Mesendoderm (in vitro differentiated cells): ENCODE data around the gene VDAC1.

Experiments
- DNase-seq: peaks from one replicate; pipeline ENCODE4 v3.0.0; 2013
- H2AK5ac ChIP-seq: 2 replicates; pipeline ENCODE4 v1.6.1; 2013; ENCODE audit warnings: low read length, inconsistent platforms
- H2BK120ac ChIP-seq: 2 replicates; pipeline ENCODE4 v1.6.1; 2013; ENCODE audit warnings: low read depth, mild to moderate bottlenecking, low read length, moderate library complexity, mixed read lengths
- H2BK15ac ChIP-seq: replicated peaks from 2 replicates; pipeline ENCODE4 v1.6.1; 2013; ENCODE audit warnings: low read depth, mild to moderate bottlenecking, moderate library complexity
- H2BK5ac ChIP-seq: 2 replicates; pipeline ENCODE4 v1.6.1; 2013; ENCODE audit warnings: low read length, inconsistent platforms
- H3K18ac ChIP-seq: 2 replicates; pipeline ENCODE4 v1.6.1; 2013; ENCODE audit warnings: mild to moderate bottlenecking, low read length, mixed read lengths
- H3K23ac ChIP-seq: one replicate; pipeline ENCODE4 v1.6.1; 2013; ENCODE audit warnings: low read length
- H3K27ac ChIP-seq: 2 replicates; pipeline ENCODE4 v1.5.1; 2013; ENCODE audit warnings: low read depth, mild to moderate bottlenecking, inconsistent platforms, low read length, moderate library complexity
- H3K27me3 ChIP-seq: 2 replicates; pipeline ENCODE4 v1.6.1; 2013; ENCODE audit warnings: low read length, control low read depth, mild to moderate bottlenecking, inconsistent platforms; ENCODE audit not compliant: insufficient read depth, poor library complexity
- H3K36me3 ChIP-seq: 2 replicates; pipeline ENCODE4 v1.6.1; 2013; ENCODE audit warnings: low read length, inconsistent platforms; ENCODE audit not compliant: control insufficient read depth, insufficient read depth
- H3K4ac ChIP-seq: one replicate; pipeline ENCODE4 v1.6.1; 2013; ENCODE audit warnings: low read depth, mild to moderate bottlenecking, low read length, moderate library complexity
- H3K4me1 ChIP-seq: 2 replicates; pipeline ENCODE4 v1.6.1; 2013; ENCODE audit warnings: low read depth, low read length, inconsistent platforms; ENCODE audit not compliant: control insufficient read depth
- H3K4me2 ChIP-seq: 2 replicates; pipeline ENCODE4 v1.6.1; 2013; ENCODE audit warnings: low read length
- H3K4me3 ChIP-seq: 2 replicates; pipeline ENCODE4 v1.5.1; 2013; ENCODE audit warnings: mild to moderate bottlenecking, low read length
- H3K56ac ChIP-seq: one replicate; pipeline ENCODE4 v1.6.1; 2013; ENCODE audit warnings: low read length
- H3K79me1 ChIP-seq: 2 replicates; pipeline ENCODE4 v1.6.1; 2013; ENCODE audit warnings: low read length, inconsistent platforms
- H3K79me2 ChIP-seq: 2 replicates; pipeline ENCODE4 v1.6.1; 2013; ENCODE audit warnings: mild to moderate bottlenecking, low read length; ENCODE audit not compliant: control insufficient read depth, insufficient read depth
- H3K9ac ChIP-seq: 2 replicates; pipeline ENCODE4 v1.6.1; 2013; ENCODE audit warnings: low read length, inconsistent platforms
- H4K5ac ChIP-seq: one replicate; pipeline ENCODE4 v1.6.1; 2013; ENCODE audit warnings: low read length
- H4K8ac ChIP-seq: one replicate; pipeline ENCODE4 v1.6.1; 2013; ENCODE audit warnings: low read depth, mild to moderate bottlenecking, control low read depth, low read length, moderate library complexity
- WGBS: extraction: QIAGEN DNeasy Blood & Tissue Kit; methylation state at CpG from one replicate; pipeline ENCODE4 v1.1.7; 2013; ENCODE audit warnings: low lambda C conversion rate, missing lambda C conversion rate; ENCODE audit not compliant: insufficient coverage; ENCODE audit errors: extremely low coverage; 5-methylcytosine and 5-hydroxymethylcytosine counted together

The VDAC1 gene

GRCh38 chr5:134019636-134020035 lies 14.9 kb upstream of the VDAC1 start:
- Histone ChIP-seq H3K56ac (no peak overlapping the region), H3K79me1 (no peaks in the 10 kb centered on the region), H2BK15ac (no peak overlapping the region), H3K4me3 (no peak overlapping the region), H3K4me2 (no peak overlapping the region), H4K8ac (no peak overlapping the region), H3K27me3 (no peaks in the 10 kb centered on the region), H3K27ac (no peak overlapping the region), H2BK120ac (no peak overlapping the region), H3K9ac (no peak overlapping the region), H3K79me2 (no peaks in the 10 kb centered on the region), H2BK5ac (no peak overlapping the region), H3K23ac (no peak overlapping the region), H3K4me1 (no peaks in the 10 kb centered on the region), H3K36me3 (no peaks in the 10 kb centered on the region), H3K4ac (no peak overlapping the region), H2AK5ac (no peak overlapping the region), H4K5ac (no peak overlapping the region), H3K18ac (no peak overlapping the region)
- DNase-seq, result no peak
- WGBS, result no CpG with 5 or more reads among the region's 4 CpGs

- Histone ChIP-seq H2BK15ac (no peak overlapping the region), H3K23ac (no peak overlapping the region), H4K8ac (no peak overlapping the region), H3K4ac (no peak overlapping the region), H4K5ac (no peak overlapping the region), H2BK5ac (no peak overlapping the region), H3K18ac (no peak overlapping the region), H3K79me2 (no peaks in the 10 kb centered on the region), H3K27me3 (no peaks in the 10 kb centered on the region), H3K27ac (no peak overlapping the region), H3K4me1 (no peaks in the 10 kb centered on the region), H3K4me2 (no peak overlapping the region), H3K4me3 (no peak overlapping the region), H3K36me3 (no peaks in the 10 kb centered on the region), H3K9ac (no peak overlapping the region), H3K79me1 (no peaks in the 10 kb centered on the region), H2BK120ac (no peak overlapping the region), H2AK5ac (no peak overlapping the region), H3K56ac (no peak overlapping the region)
- no CpG with 5 or more reads among the region's 5 CpGs for WGBS
- DNase-seq, result no peak
Measured at GRCh38 chr5:134018986-134019316, 14.2 kb upstream of the VDAC1 start.

- DNase-seq, result no peak
- WGBS, result no CpG with 5 or more reads among the region's 9 CpGs
Measured at GRCh38 chr5:134018154-134018985, 13.6 kb upstream of the VDAC1 start.

GRCh38 chr5:134008266-134008749 lies 3.5 kb upstream of the VDAC1 start:
- H4K8ac ChIP-seq, result no peak overlapping the region

More at GRCh38 chr5:134018154-134018985, 13.6 kb upstream of the VDAC1 start:
- no peak overlapping the region for H3K27ac ChIP-seq
- no peak overlapping the region for H2AK5ac ChIP-seq
- no peak overlapping the region for H3K9ac ChIP-seq
- no peak overlapping the region for H2BK15ac ChIP-seq
- no peak overlapping the region for H3K4ac ChIP-seq
- no peak overlapping the region for H3K23ac ChIP-seq
- no peak overlapping the region for H2BK5ac ChIP-seq
- H2BK120ac ChIP-seq, result no peak overlapping the region
- H4K8ac ChIP-seq, result no peak overlapping the region
- H3K4me2 ChIP-seq, result no peak overlapping the region
- H4K5ac ChIP-seq, result no peak overlapping the region
- H3K79me1 ChIP-seq, result no peaks in the 10 kb centered on the region
- H3K4me1 ChIP-seq, result no peaks in the 10 kb centered on the region
- H3K79me2 ChIP-seq, result no peaks in the 10 kb centered on the region
- no peak overlapping the region for H3K56ac ChIP-seq
- H3K27me3 ChIP-seq, result no peaks in the 10 kb centered on the region
- no peak overlapping the region for H3K4me3 ChIP-seq
- H3K36me3 ChIP-seq, result no peaks in the 10 kb centered on the region
- H3K18ac ChIP-seq, result no peak overlapping the region

GRCh38 chr5:134007581-134008265 lies 2.9 kb upstream of the VDAC1 start:
- peak overlapping the region; percentile 65 for H3K56ac ChIP-seq
- H2BK5ac ChIP-seq, result no peak overlapping the region
- no peaks in the 10 kb centered on the region for H3K27me3 ChIP-seq
- H3K4ac ChIP-seq, result no peak overlapping the region
- no peak overlapping the region for H4K8ac ChIP-seq
- no peak overlapping the region for H3K18ac ChIP-seq
- DNase-seq, result peak; percentile 74
- H2BK120ac ChIP-seq, result no peak overlapping the region
- peaks cover 8% of the 10 kb centered on the region for H3K4me1 ChIP-seq
- H3K79me1 ChIP-seq, result no peaks in the 10 kb centered on the region
- no peaks in the 10 kb centered on the region for H3K36me3 ChIP-seq
- no peak overlapping the region for H3K4me3 ChIP-seq
- no peak overlapping the region for H3K23ac ChIP-seq
- H3K9ac ChIP-seq, result no peak overlapping the region
- H3K79me2 ChIP-seq, result peaks cover 20% of the 10 kb centered on the region
- H4K5ac ChIP-seq, result peak overlapping the region; percentile 95
- no peak overlapping the region for H2BK15ac ChIP-seq
- no peak overlapping the region for H3K27ac ChIP-seq
- no peak overlapping the region for H3K4me2 ChIP-seq
- no peak overlapping the region for H2AK5ac ChIP-seq
- no CpG with 5 or more reads among the region's 14 CpGs for WGBS

More at GRCh38 chr5:134008266-134008749, 3.5 kb upstream of the VDAC1 start:
- no peaks in the 10 kb centered on the region for H3K79me1 ChIP-seq
- no peak overlapping the region for H2BK5ac ChIP-seq
- DNase-seq, result no peak
- no CpG with 5 or more reads among the region's 2 CpGs for WGBS
- H3K4me2 ChIP-seq, result no peak overlapping the region
- no peak overlapping the region for H2BK15ac ChIP-seq
- no peak overlapping the region for H3K27ac ChIP-seq
- H3K18ac ChIP-seq, result no peak overlapping the region
- H3K4ac ChIP-seq, result no peak overlapping the region
- H3K9ac ChIP-seq, result no peak overlapping the region
- H3K27me3 ChIP-seq, result no peaks in the 10 kb centered on the region
- peaks cover 14% of the 10 kb centered on the region for H3K79me2 ChIP-seq
- no peaks in the 10 kb centered on the region for H3K36me3 ChIP-seq
- H3K23ac ChIP-seq, result no peak overlapping the region
- no peak overlapping the region for H2AK5ac ChIP-seq
- peak overlapping the region; percentile 95 for H4K5ac ChIP-seq
- no peak overlapping the region for H2BK120ac ChIP-seq
- peaks cover 3% of the 10 kb centered on the region for H3K4me1 ChIP-seq
- no peak overlapping the region for H3K56ac ChIP-seq
- no peak overlapping the region for H3K4me3 ChIP-seq
